ENCODE results near the gene DGCR2. TPM values are rescaled to one million over a fixed set of nuclear protein-coding genes. Genes with fewer than 3 reads are reported as not detected.

The DGCR2 gene
- total and polyA plus RNA-seq, 10 of the 15 experiments (the other 5 are each of a cell fraction or from before 2014, with no cell fraction given): 0.19 to 28.4 (median 16.0) TPM

- intact Hi-C loops (cut with micrococcal nuclease; ENCODE audit: unreplicated experiment): no loop called here
- Histone ChIP-seq H3K27me3 (replicated peaks in 1 of 2; ENCODE audit: control insufficient read depth in 2 of 2, insufficient read depth in 2 of 2, low read length in 1 of 2) (peaks cover 0 to 4% of the 10 kb centered on the region in 2 experiments; a peak in 2 of 4 replicates), H3K27ac (ENCODE audit: control insufficient read depth, insufficient read depth) (no peak overlapping the region), H2AFZ (ENCODE audit: control insufficient read depth, low read depth, low read length) (no peak overlapping the region), H3K4me2 (ENCODE audit: control insufficient read depth, insufficient read depth) (no peak overlapping the region), H3K9ac (ENCODE audit: control insufficient read depth, insufficient read depth, low read length) (no peak overlapping the region), H3K4me3 (no peak overlapping the region), H3K4me1 (ENCODE audit: control insufficient read depth, insufficient read depth, low read length) (no peaks in the 10 kb centered on the region; the same call in 1 of the 2 replicates), H3K79me2 (ENCODE audit: control insufficient read depth, insufficient read depth, low read length) (no peaks in the 10 kb centered on the region), H3K9me3 (replicated peaks; ENCODE audit: control insufficient read depth, insufficient read depth, low read length) (no peaks in the 10 kb centered on the region), H4K20me1 (ENCODE audit: control insufficient read depth, insufficient read depth) (no peaks in the 10 kb centered on the region), H3K36me3 (ENCODE audit: control insufficient read depth in 2 of 2, insufficient read depth in 2 of 2, low read length in 1 of 2) (no peaks in the 10 kb centered on the region)
- DNase-seq (ENCODE audit: low read depth, low spot score) (no peak), ATAC-seq (no peak), FAIRE-seq (no peak)
- no TSS peak for BruUV-seq (replicated peaks)
- RAD21 ChIA-PET (ENCODE audit: unreplicated experiment): no interaction called here
- CTCF ChIA-PET: no interaction called here
- POLR2A ChIA-PET: no interaction called here
- SMC1A ChIA-PET (ENCODE audit: uncharacterized antibody, unreplicated experiment): no interaction called here
- in situ Hi-C loops (cut with MboI): no loop called here
- WGBS (ENCODE audit: insufficient coverage, insufficient replicate concordance, low lambda C conversion rate, missing lambda C conversion rate): 93% methylated on average over 6 of the region's 6 CpGs
- TF ChIP-seq SREBF2 (IDR thresholded peaks at IDR 0.05; ENCODE audit: low read length): no peak
- no peak for TF ChIP-seq NFYB (IDR thresholded peaks at IDR 0.05; ENCODE audit: insufficient read depth, low read depth, low read length)
- TF ChIP-seq BCLAF1 (IDR thresholded peaks at IDR 0.05): no peak
- TF ChIP-seq MTA2 (IDR thresholded peaks at IDR 0.05; ENCODE audit: low read depth): no peak
- no peak for TF ChIP-seq YBX1 (IDR thresholded peaks at IDR 0.05)
- no peak for TF ChIP-seq PAX5 (IDR thresholded peaks at IDR 0.05; ENCODE audit: borderline replicate concordance, low read depth, low read length)
- TF ChIP-seq MYB (IDR thresholded peaks at IDR 0.05; ENCODE audit: borderline replicate concordance, low read depth, low read length): no peak
- TF ChIP-seq ZBTB33 (IDR thresholded peaks at IDR 0.05): no peak
- TF ChIP-seq MTA3 (IDR thresholded peaks at IDR 0.05; ENCODE audit: borderline replicate concordance, low read length): no peak
- no peak for TF ChIP-seq SIN3A (IDR thresholded peaks at IDR 0.05; ENCODE audit: low read depth, low read length)
- TF ChIP-seq BHLHE40 (IDR thresholded peaks at IDR 0.05; ENCODE audit: borderline replicate concordance in 1 of 2, low read depth in 2 of 2, low read length in 1 of 2): no peak
- no peak for TF ChIP-seq KAT2A (conservative IDR thresholded peaks at IDR 0.05; ENCODE audit: control insufficient read depth, low read depth, low read length)
- TF ChIP-seq PBX3 (IDR thresholded peaks at IDR 0.05; ENCODE audit: insufficient replicate concordance, low read depth, low read length): no peak
- TF ChIP-seq RBBP5 (conservative IDR thresholded peaks at IDR 0.05): no peak
- TF ChIP-seq E2F8 (IDR thresholded peaks at IDR 0.05; ENCODE audit: low read depth, partially characterized antibody): no peak
- no peak for TF ChIP-seq USF2 (IDR thresholded peaks at IDR 0.05; ENCODE audit: borderline replicate concordance, low read depth, low read length)
Observed at GRCh38 chr22:19164425-19164824, 42.2 kb upstream of the DGCR2 start.
